Kidney glomerular epithelial cell (primary cell): ENCODE results near the gene LYSMD2.
"Not testable (repeated sequence)": the region's sequence is repeated elsewhere in the genome, so short reads cannot be mapped to it uniquely, and the experiment has no call there.

Experiments
- DNase-seq: peaks from one replicate; lab custom pipeline; 2025; lab: John Stamatoyannopoulos, UW

Gene LYSMD2

GRCh38 chr15:51737522-51738305, at the start of gene LYSMD2:
TSS of gene LYSMD2 (minus strand) at chr15:51737655. CDS start at chr15:51737622, 33 bp downstream.
- DNase-seq, result peak; percentile 11

- DNase-seq, result not testable (repeated sequence)
These were observed 49.7 kb upstream of the LYSMD2 start for GRCh38 chr15:51787130-51787529.

- no peak for DNase-seq
These were observed 46.5 kb upstream of the LYSMD2 start for GRCh38 chr15:51783967-51784366.

- no peak for DNase-seq
These were observed 45.0 kb upstream of the LYSMD2 start for GRCh38 chr15:51782357-51782896.

GRCh38 chr15:51781506-51781905, 44.1 kb upstream of the LYSMD2 start:
- no peak for DNase-seq

GRCh38 chr15:51780636-51781035, 43.2 kb upstream of the LYSMD2 start:
- DNase-seq, result no peak

- peak; percentile 65 for DNase-seq
These were observed 39.6 kb upstream of the LYSMD2 start for GRCh38 chr15:51776952-51777569.

- peak; percentile 43 for DNase-seq
These were observed 38.7 kb upstream of the LYSMD2 start for GRCh38 chr15:51775967-51776816.

GRCh38 chr15:51774916-51775315, 37.5 kb upstream of the LYSMD2 start:
- no peak for DNase-seq

- DNase-seq, result no peak
These were observed 34.3 kb upstream of the LYSMD2 start for GRCh38 chr15:51771773-51772172.

- DNase-seq, result no peak
These were observed 33.4 kb upstream of the LYSMD2 start for GRCh38 chr15:51770902-51771301.

GRCh38 chr15:51768018-51768417, 30.6 kb upstream of the LYSMD2 start:
- no peak for DNase-seq

GRCh38 chr15:51766341-51766740, 28.9 kb upstream of the LYSMD2 start:
- DNase-seq, result no peak

GRCh38 chr15:51765751-51766150, 28.3 kb upstream of the LYSMD2 start:
- no peak for DNase-seq

- no peak for DNase-seq
These were observed 23.4 kb upstream of the LYSMD2 start for GRCh38 chr15:51760805-51761204.

GRCh38 chr15:51759557-51760070, 22.2 kb upstream of the LYSMD2 start:
- DNase-seq, result peak; percentile 38

- no peak for DNase-seq
These were observed 21.2 kb upstream of the LYSMD2 start for GRCh38 chr15:51758645-51759044.

- no peak for DNase-seq
These were observed 20.0 kb upstream of the LYSMD2 start for GRCh38 chr15:51757450-51757849.

- DNase-seq, result no peak
These were observed 19.0 kb upstream of the LYSMD2 start for GRCh38 chr15:51756482-51756881.

- no peak for DNase-seq
These were observed 18.3 kb upstream of the LYSMD2 start for GRCh38 chr15:51755790-51756189.

- DNase-seq, result no peak
These were observed 16.8 kb upstream of the LYSMD2 start for GRCh38 chr15:51754267-51754666.

GRCh38 chr15:51752888-51753287, 15.4 kb upstream of the LYSMD2 start:
- DNase-seq, result no peak
